GM12892 (cell line): Measurements from ENCODE around the gene DXO.

ENCODE experiments used
- POLR2A ChIP-seq: IDR thresholded peaks from 2 replicates; pipeline ENCODE4 v1.6.1; 2011; ENCODE audit warnings: low read depth, low read length, control low read depth
- POLR2AphosphoS5 ChIP-seq: IDR thresholded peaks from 2 replicates; pipeline ENCODE4 v1.6.1; 2011; ENCODE audit warnings: low read depth, low read length, control low read depth
- TAF1 ChIP-seq: IDR thresholded peaks from 2 replicates; pipeline ENCODE4 v1.6.1; 2011; ENCODE audit warnings: low read depth, mild to moderate bottlenecking, control low read depth, low read length, borderline replicate concordance

DNA sequence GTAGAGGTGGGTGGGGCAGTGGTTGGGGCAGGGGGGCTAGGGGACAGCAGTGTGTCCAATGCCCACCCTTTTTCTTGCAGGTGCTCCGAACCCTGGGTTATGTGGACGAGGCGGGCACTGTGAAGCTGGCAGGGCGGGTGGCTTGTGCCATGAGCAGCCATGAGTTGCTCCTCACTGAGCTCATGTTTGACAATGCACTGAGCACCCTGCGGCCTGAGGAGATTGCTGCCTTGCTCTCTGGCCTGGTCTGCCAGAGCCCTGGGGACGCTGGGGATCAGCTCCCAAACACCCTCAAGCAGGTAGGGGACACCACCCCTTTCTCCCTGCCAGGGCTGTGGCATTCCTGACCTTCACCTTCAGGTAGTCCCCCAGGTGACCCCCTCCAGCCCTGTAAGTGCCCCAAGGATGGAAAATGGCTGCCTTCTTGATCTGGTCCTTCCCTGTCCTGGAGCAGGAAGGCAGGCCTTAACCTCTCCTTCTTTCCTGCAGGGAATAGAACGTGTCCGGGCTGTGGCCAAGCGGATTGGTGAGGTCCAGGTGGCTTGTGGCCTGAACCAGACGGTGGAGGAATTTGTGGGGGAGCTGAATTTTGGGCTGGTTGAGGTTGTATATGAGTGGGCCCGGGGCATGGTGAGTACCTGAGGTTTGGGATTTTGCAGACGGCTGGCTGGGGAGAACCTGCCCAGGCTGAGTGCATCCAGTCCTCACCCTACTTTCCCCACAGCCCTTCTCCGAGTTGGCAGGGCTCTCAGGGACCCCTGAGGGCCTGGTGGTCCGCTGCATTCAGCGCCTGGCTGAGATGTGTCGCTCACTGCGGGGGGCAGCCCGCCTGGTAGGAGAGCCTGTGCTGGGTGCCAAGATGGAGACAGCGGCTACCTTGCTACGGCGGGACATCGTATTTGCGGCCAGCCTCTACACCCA is 2.9 kb downstream of the DXO start:
- TF ChIP-seq POLR2A (no peak), POLR2AphosphoS5 (no peak), TAF1 (no peak)
